Left renal cortex interstitium (tissue), 4 donors: ENCODE measurements around the gene COX18. TPM values are rescaled to one million over a fixed set of nuclear protein-coding genes. Genes with fewer than 3 reads are reported as not detected.
A peak's percentile ranks its signal among the peaks of the same experiment; 100 is the strongest.

Experiments
- DNase-seq, 4 donors: peaks; one replicate each; pipeline ENCODE4 v3.0.0-alpha.2; 2013; ENCODE audit warnings: low read depth in 4 of 4, low spot score in 2 of 4, missing footprints in 1 of 4
- polyA plus RNA-seq, 4 donors: library from polyadenylated mRNA; unstranded; fragments of 120-200 nt; gene quantifications; one replicate each; pipeline ENCODE4 v1.2.1, GENCODE V29; 2013; ENCODE audit not compliant: insufficient read length in 4 of 4

COX18 gene
- polyA plus RNA-seq, result 10 to 100 TPM; 15.9 to 21.0 (median 17.5) TPM

GRCh38 chr4:73069338-73070073 lies at the start of gene COX18:
TSS of gene COX18 (minus strand) at chr4:73069716. CDS start at chr4:73069649, 67 bp downstream.
- peak; percentile 91 to 98 (median 95) for DNase-seq

- no peak for DNase-seq
Measured at GRCh38 chr4:73109493-73109892, 40.0 kb upstream of the COX18 start.

GRCh38 chr4:73104695-73105094 lies 35.2 kb upstream of the COX18 start:
- DNase-seq, result no peak

- no peak for DNase-seq
Measured at GRCh38 chr4:73103799-73104503, 34.4 kb upstream of the COX18 start.

- no peak for DNase-seq
Measured at GRCh38 chr4:73099143-73099542, 29.6 kb upstream of the COX18 start.

- no peak for DNase-seq
Measured at GRCh38 chr4:73098713-73099112, 29.2 kb upstream of the COX18 start.

GRCh38 chr4:73098016-73098415 lies 28.5 kb upstream of the COX18 start:
- peak in 3 of 4 donors; percentile 11 to 28 (median 26) for DNase-seq

- no peak for DNase-seq
Measured at GRCh38 chr4:73092868-73093267, 23.4 kb upstream of the COX18 start.

- DNase-seq, result no peak
Measured at GRCh38 chr4:73090738-73091137, 21.2 kb upstream of the COX18 start.

- no peak for DNase-seq
Measured at GRCh38 chr4:73087871-73088270, 18.4 kb upstream of the COX18 start.

GRCh38 chr4:73086095-73086868 lies 16.8 kb upstream of the COX18 start:
- no peak for DNase-seq

GRCh38 chr4:73080789-73081188 lies 11.3 kb upstream of the COX18 start:
- no peak for DNase-seq

GRCh38 chr4:73075832-73076231 lies 6.3 kb upstream of the COX18 start:
- no peak for DNase-seq

- peak in 1 of 4 donors; percentile 39 for DNase-seq
Measured at GRCh38 chr4:73070074-73070390, 516 bp upstream of the COX18 start.

- peak; percentile 51 to 86 (median 56) for DNase-seq
Measured at GRCh38 chr4:73068491-73069337, 802 bp downstream of the COX18 start.

- peak in 2 of 4 donors; percentile 23 to 27 for DNase-seq
Measured at GRCh38 chr4:73067971-73068394, 1.5 kb downstream of the COX18 start.

- no peak for DNase-seq
Measured at GRCh38 chr4:73066928-73067327, 2.6 kb downstream of the COX18 start.

GRCh38 chr4:73066445-73066844 lies 3.1 kb downstream of the COX18 start:
- DNase-seq, result no peak

- no peak for DNase-seq
Measured at GRCh38 chr4:73064536-73064935, 5.0 kb downstream of the COX18 start.

- no peak for DNase-seq
Measured at GRCh38 chr4:73055241-73055897, 14.1 kb downstream of the COX18 start.
